HG03521 (cell line): ENCODE measurements around the gene CLMN.
"Not testable (repeated sequence)": the region's sequence is repeated elsewhere in the genome, so short reads cannot be mapped to it uniquely, and the experiment has no call there.

ENCODE experiments used
- ATAC-seq: cut with Tn5 transposase; IDR thresholded peaks from one replicate; pipeline ENCODE4 v1.9.1; 2021; ENCODE audit warnings: mild to moderate bottlenecking, moderate library complexity; ENCODE audit not compliant: unreplicated experiment

Gene CLMN

GRCh38 chr14:95142208-95142607 is 177.5 kb downstream of the CLMN start:
- ATAC-seq: no peak

GRCh38 chr14:95141684-95142083 is 178.0 kb downstream of the CLMN start:
- no peak for ATAC-seq

DNA sequence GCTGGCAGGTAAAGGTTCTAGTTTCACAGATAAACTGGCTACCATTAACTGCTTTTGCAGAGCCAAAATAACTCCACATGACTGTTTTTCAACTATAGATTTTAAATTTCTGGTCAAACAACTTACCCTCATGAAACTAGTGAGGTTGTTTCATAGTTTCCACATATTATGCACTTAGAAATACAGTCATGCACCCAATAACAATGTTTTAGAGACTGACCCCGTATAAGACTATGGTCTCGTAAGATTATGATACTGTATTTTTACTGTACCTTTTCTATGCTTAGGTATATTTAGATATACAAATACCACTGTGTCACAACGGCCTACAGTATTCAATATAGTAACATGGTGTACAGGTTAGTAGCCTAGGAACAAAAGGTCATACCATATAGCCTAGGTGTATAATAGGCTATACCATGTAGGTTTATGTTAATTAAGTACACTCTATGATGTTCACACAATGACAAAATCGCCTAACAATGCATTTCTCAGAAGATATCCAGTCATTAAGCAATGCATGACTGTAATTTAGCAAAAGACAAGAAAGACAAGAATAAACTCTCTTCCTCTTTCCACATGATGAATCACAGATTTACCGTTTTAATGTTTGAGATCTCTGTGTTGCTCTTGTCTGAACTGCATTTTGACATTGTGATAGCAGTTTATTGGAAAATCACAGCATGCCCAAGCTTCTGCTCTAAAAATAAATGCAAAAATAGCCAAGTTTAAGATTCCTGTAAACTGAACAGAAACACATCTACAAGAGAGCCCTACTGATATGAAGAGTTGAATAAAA is 179.4 kb downstream of the CLMN start:
- no peak for ATAC-seq

DNA sequence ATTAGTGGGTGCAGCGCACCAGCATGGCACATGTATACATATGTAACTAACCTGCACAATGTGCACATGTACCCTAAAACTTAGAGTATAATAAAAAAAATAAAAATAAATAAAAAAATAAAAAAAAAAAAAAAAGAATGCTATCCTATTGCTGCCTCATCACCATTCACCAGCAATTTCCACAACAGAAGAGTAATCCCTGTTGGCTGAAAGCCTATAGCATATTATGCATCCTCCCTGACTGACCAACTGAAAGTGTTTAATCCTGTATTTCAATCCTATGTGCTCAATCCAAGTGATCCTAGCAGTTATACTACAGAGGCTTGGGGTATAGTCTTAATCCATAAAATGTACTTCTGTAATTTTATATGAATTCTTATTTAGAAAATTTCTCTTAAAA is 180.8 kb downstream of the CLMN start:
- no peak for ATAC-seq

DNA sequence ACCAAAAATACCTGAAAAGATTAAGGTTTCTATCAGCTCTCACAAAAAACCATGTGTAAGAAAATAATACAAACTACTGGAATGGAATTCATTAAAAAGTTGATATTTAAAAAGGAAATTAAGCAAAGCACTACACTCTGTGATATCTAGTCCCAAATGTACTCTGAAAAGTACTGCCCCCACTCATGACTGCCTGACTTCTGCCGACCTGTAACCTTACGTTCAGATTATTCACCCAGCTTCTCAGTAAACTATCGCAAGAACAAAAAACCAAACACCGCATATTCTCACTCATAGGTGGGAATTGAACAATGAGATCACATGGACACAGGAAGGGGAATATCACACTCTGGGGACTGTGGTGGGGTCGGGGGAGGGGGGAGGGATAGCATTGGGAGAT is 181.3 kb downstream of the CLMN start:
- not testable (repeated sequence) for ATAC-seq

DNA sequence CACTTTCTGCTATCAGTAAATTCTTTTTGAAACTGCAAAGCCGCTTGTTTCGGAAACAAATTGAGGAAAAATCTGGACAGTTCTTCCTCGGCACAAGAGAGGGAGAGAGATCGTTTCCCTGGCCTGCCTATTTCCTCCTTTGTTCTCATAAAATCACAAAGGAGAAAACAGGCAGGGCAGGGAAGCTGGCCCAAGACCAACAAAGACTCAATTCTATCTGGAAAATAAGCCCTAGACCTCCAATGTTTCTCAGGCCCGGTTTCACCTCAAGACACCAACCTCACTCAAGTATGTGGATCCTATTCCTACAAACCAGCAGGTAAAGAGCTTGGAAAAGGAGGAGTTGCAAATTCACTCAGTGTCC is 181.9 kb downstream of the CLMN start:
- no peak for ATAC-seq

GRCh38 chr14:95137164-95137803 is 182.4 kb downstream of the CLMN start:
- ATAC-seq: no peak

GRCh38 chr14:95136631-95137030 is 183.1 kb downstream of the CLMN start:
- no peak for ATAC-seq

- no peak for ATAC-seq
These were observed 185.3 kb downstream of the CLMN start for GRCh38 chr14:95134304-95134933.

DNA sequence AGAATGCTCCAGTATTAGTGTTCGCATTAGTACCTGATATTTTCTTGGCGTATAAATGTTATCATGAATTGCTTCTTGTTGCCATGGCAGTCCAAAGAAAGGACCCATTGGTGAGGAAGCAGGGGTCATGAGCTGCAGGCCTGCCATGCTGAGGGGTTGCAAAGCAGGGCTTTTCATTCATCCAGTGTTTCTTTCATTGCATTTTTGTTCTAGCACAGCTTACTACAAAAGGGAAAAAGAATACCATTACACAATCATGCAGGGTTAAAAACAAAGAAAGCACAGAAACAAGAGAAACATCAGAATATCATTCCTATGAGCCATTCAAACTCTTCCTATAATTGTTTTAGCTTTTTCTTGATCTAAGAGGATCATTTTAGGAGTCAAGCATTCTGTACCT is 186.4 kb downstream of the CLMN start:
- no peak for ATAC-seq

GRCh38 chr14:95132760-95133159 is 186.9 kb downstream of the CLMN start:
- no peak for ATAC-seq
